ENCODE results near the gene NME4.
A peak's percentile ranks its signal among the peaks of the same experiment; 100 is the strongest.
"Not testable (repeated sequence)": the region's sequence is repeated elsewhere in the genome, so short reads cannot be mapped to it uniquely, and the experiment has no call there.

NME4 gene

GRCh38 chr16:377419-377951 is 19.5 kb upstream of the NME4 start:
- no peak for DNase-seq (ENCODE audit: low read depth)

- DNase-seq (ENCODE audit: low read depth), result not testable (repeated sequence)
These were observed 18.7 kb upstream of the NME4 start for GRCh38 chr16:378113-378820.

- DNase-seq (ENCODE audit: low read depth), result no peak
These were observed 18.2 kb upstream of the NME4 start for GRCh38 chr16:378821-379182.

GRCh38 chr16:379183-379960 is 17.6 kb upstream of the NME4 start:
- no peak for DNase-seq (ENCODE audit: low read depth)

- no peak for DNase-seq (ENCODE audit: low read depth)
These were observed 16.8 kb upstream of the NME4 start for GRCh38 chr16:379961-380761.

GRCh38 chr16:380762-381011 is 16.3 kb upstream of the NME4 start:
- DNase-seq (ENCODE audit: low read depth), result no peak

GRCh38 chr16:381012-381788 is 15.8 kb upstream of the NME4 start:
- DNase-seq (ENCODE audit: low read depth), result no peak

GRCh38 chr16:381789-382717 is 14.9 kb upstream of the NME4 start, which contains the start of gene PGAP6:
Gene PGAP6, minus strand, starts transcription at chr16:381978. Its CDS starts 157 bp downstream, at chr16:381821.
- peak; percentile 58 for DNase-seq (ENCODE audit: low read depth)

GRCh38 chr16:383326-384051 is 13.5 kb upstream of the NME4 start:
- DNase-seq (ENCODE audit: low read depth), result no peak

- DNase-seq (ENCODE audit: low read depth), result no peak
These were observed 10.3 kb upstream of the NME4 start for GRCh38 chr16:386641-387156.

GRCh38 chr16:387761-388666 is 9.0 kb upstream of the NME4 start:
- not testable (repeated sequence) for DNase-seq (ENCODE audit: low read depth)

- no peak for DNase-seq (ENCODE audit: low read depth)
These were observed 7.6 kb upstream of the NME4 start for GRCh38 chr16:389352-389751.

GRCh38 chr16:391885-392335 is 5.1 kb upstream of the NME4 start:
- DNase-seq (ENCODE audit: low read depth), result peak; percentile 80

- DNase-seq (ENCODE audit: low read depth), result no peak
These were observed 4.5 kb upstream of the NME4 start for GRCh38 chr16:392450-393030.

GRCh38 chr16:396199-396598 is 800 bp upstream of the NME4 start:
- no peak for DNase-seq (ENCODE audit: low read depth)

GRCh38 chr16:396605-397004 is 394 bp upstream of the NME4 start:
- DNase-seq (ENCODE audit: low read depth), result no peak

- no peak for DNase-seq (ENCODE audit: low read depth)
These were observed 835 bp downstream of the NME4 start for GRCh38 chr16:397736-398332.
